Adipocyte (in vitro differentiated cells): ENCODE data around the gene SMTN.

ENCODE experiments used
- DNase-seq: peaks from one replicate; pipeline ENCODE4 v3.0.0-alpha.2; 2015; ENCODE audit warnings: low read depth
- H3K27me3 ChIP-seq: replicated peaks from 2 replicates; pipeline ENCODE4 v1.7.0; 2013; ENCODE audit warnings: mild to moderate bottlenecking, low read length, moderate library complexity; ENCODE audit not compliant: control insufficient read depth, insufficient read depth
- H3K36me3 ChIP-seq: 2 replicates; pipeline ENCODE4 v1.7.0; 2013; ENCODE audit warnings: low read length, mild to moderate bottlenecking, moderate library complexity; ENCODE audit not compliant: control insufficient read depth, insufficient read depth, severe bottlenecking
- H3K4me1 ChIP-seq: 2 replicates; pipeline ENCODE4 v1.7.0; 2013; ENCODE audit warnings: mild to moderate bottlenecking, low read length, moderate library complexity; ENCODE audit not compliant: control insufficient read depth, insufficient read depth
- H3K4me3 ChIP-seq: 2 replicates; pipeline ENCODE4 v1.7.0; 2013; ENCODE audit warnings: mild to moderate bottlenecking, low read length, moderate library complexity
- H3K9ac ChIP-seq: 2 replicates; pipeline ENCODE4 v1.7.0; 2013; ENCODE audit warnings: mild to moderate bottlenecking, low read length, moderate library complexity
- H3K9me3 ChIP-seq: 2 replicates; pipeline ENCODE4 v1.7.0; 2013; ENCODE audit warnings: mild to moderate bottlenecking, low read length, moderate library complexity; ENCODE audit not compliant: control insufficient read depth

The SMTN gene

GRCh38 chr22:31148953-31149627, 68.0 kb downstream of the SMTN start:
- DNase-seq, result peak; percentile 91
- Histone ChIP-seq H3K9ac (peak overlapping the region; percentile 77), H3K4me3 (no peak overlapping the region), H3K9me3 (peaks cover 12% of the 10 kb centered on the region), H3K4me1 (peaks cover 8% of the 10 kb centered on the region), H3K27me3 (no peaks in the 10 kb centered on the region), H3K36me3 (no peaks in the 10 kb centered on the region)

- H3K27me3 ChIP-seq, result no peaks in the 10 kb centered on the region
- no peak overlapping the region for H3K9ac ChIP-seq
- H3K9me3 ChIP-seq, result peaks cover 3% of the 10 kb centered on the region
- DNase-seq, result no peak
- H3K4me3 ChIP-seq, result no peak overlapping the region
- H3K4me1 ChIP-seq, result peaks cover 16% of the 10 kb centered on the region
- H3K36me3 ChIP-seq, result no peaks in the 10 kb centered on the region
Measured at GRCh38 chr22:31150615-31151014, 69.5 kb downstream of the SMTN start.

GRCh38 chr22:31151872-31152271, 70.8 kb downstream of the SMTN start:
- H3K9me3 ChIP-seq, result peaks cover 3% of the 10 kb centered on the region
- no peak overlapping the region for H3K9ac ChIP-seq
- peaks cover 20% of the 10 kb centered on the region for H3K4me1 ChIP-seq
- H3K4me3 ChIP-seq, result no peak overlapping the region
- H3K36me3 ChIP-seq, result no peaks in the 10 kb centered on the region
- no peak for DNase-seq
- H3K27me3 ChIP-seq, result no peaks in the 10 kb centered on the region

DNA sequence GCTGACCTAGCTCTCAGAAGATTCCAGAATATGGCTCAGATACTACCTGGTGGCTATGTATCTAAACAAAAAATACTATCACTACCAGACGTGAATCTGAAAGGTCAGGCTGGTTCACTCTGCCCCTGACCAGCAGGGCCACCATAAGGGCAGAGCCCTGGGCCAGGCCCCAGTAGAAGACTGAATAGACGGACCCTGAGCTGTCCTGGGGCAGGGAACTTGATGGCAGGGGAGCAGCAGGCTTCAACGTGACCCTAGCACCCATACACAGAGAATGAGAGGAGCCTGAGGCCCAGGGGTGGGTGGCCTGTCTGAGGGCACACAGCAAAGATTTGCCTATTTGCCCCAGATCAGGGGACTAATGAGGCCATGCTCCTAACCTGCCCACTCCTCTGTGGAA, 72.2 kb downstream of the SMTN start:
- Histone ChIP-seq H3K4me3 (no peak overlapping the region), H3K36me3 (no peaks in the 10 kb centered on the region), H3K4me1 (peaks cover 18% of the 10 kb centered on the region), H3K9me3 (no peaks in the 10 kb centered on the region), H3K27me3 (no peaks in the 10 kb centered on the region), H3K9ac (no peak overlapping the region)
- no peak for DNase-seq
